HEK293 (cell line): ENCODE measurements around the gene C2orf42.

Source experiments
- CTCF ChIA-PET: fragments of 350-600 bp; formaldehyde crosslinking; extraction: SDS; loops from one replicate; lab custom pipeline; 2021; ENCODE audit warnings: antibody characterized with exemption; lab: Yijun Ruan, JAX
- POLR2A ChIA-PET: fragments of 300-600 bp; formaldehyde crosslinking; extraction: SDS; loops from one replicate; lab custom pipeline; 2020; ENCODE audit warnings: antibody characterized with exemption, inconsistent platforms; lab: Yijun Ruan, JAX
- H3K27ac ChIP-seq: fragments of 200-500 bp; sonication (Bioruptor generic); 2 replicates; pipeline ENCODE4 v1.5.1; 2014; ENCODE audit warnings: low read depth, low read length, control low read depth, inconsistent platforms; ENCODE audit errors: extremely low read depth
- H3K36me3 ChIP-seq, 2 experiments: fragments of 200-500 bp in 1 of 2; sonication (Bioruptor generic) in 1 of 2; 1 replicate in 1 of 2; 2 replicates in 1 of 2; pipeline ENCODE4 v1.5.1; 2014 to 2017; ENCODE audit warnings: inconsistent platforms in 2 of 2, low read length in 2 of 2; ENCODE audit not compliant: control insufficient read depth in 2 of 2, insufficient read depth in 1 of 2
- H3K4me1 ChIP-seq: fragments of 200-500 bp; sonication (Bioruptor generic); 2 replicates; pipeline ENCODE4 v1.5.1; 2014; ENCODE audit warnings: mild to moderate bottlenecking, low read length, inconsistent platforms; ENCODE audit not compliant: control insufficient read depth, insufficient read depth
- H3K4me3 ChIP-seq: 2 replicates; pipeline ENCODE4 v1.5.1; 2011; ENCODE audit warnings: low read depth, mild to moderate bottlenecking, control low read depth, low read length, moderate library complexity
- H3K9me3 ChIP-seq: fragments of 200-500 bp; sonication (Bioruptor generic); 2 replicates; pipeline ENCODE4 v1.5.1; 2014; ENCODE audit warnings: low read depth, low read length, inconsistent platforms; ENCODE audit not compliant: control insufficient read depth, insufficient read depth
- BCL6B ChIP-seq: fragments of 450-650 bp; formaldehyde crosslinking; IDR thresholded peaks from 2 replicates; pipeline ENCODE4 v1.5.1; 2017; ENCODE audit warnings: missing biosample characterization, missing genetic modification characterization
- HIC1 ChIP-seq: fragments of 450-650 bp; formaldehyde crosslinking; IDR thresholded peaks from 2 replicates; pipeline ENCODE4 v1.5.1; 2016; ENCODE audit warnings: missing biosample characterization, missing genetic modification characterization
- INSM2 ChIP-seq: fragments of 450-650 bp; formaldehyde crosslinking; IDR thresholded peaks from 2 replicates; pipeline ENCODE4 v1.5.1; 2016; ENCODE audit warnings: missing biosample characterization, missing genetic modification characterization
- MEIS1 ChIP-seq: sonication (generic); formaldehyde crosslinking; IDR thresholded peaks from 2 replicates; pipeline ENCODE4 v1.8.1; 2022; ENCODE audit warnings: missing genetic modification reagents, mild to moderate bottlenecking, borderline replicate concordance
- RBAK ChIP-seq: fragments of 450-650 bp; formaldehyde crosslinking; IDR thresholded peaks from 2 replicates; pipeline ENCODE4 v1.5.1; 2016; ENCODE audit warnings: missing biosample characterization, missing genetic modification characterization
- SCRT2 ChIP-seq: fragments of 450-650 bp; formaldehyde crosslinking; IDR thresholded peaks from 2 replicates; pipeline ENCODE4 v1.5.1; 2016; ENCODE audit warnings: missing biosample characterization, missing genetic modification characterization
- WT1 ChIP-seq: fragments of 450-650 bp; formaldehyde crosslinking; IDR thresholded peaks from 2 replicates; pipeline ENCODE4 v1.5.1; 2016; ENCODE audit warnings: missing biosample characterization, missing genetic modification characterization
- YY2 ChIP-seq: fragments of 450-650 bp; formaldehyde crosslinking; IDR thresholded peaks from 2 replicates; pipeline ENCODE4 v1.5.1; 2016; ENCODE audit warnings: missing biosample characterization, missing genetic modification characterization
- ZBTB17 ChIP-seq: fragments of 450-650 bp; formaldehyde crosslinking; IDR thresholded peaks from 2 replicates; pipeline ENCODE4 v1.5.1; 2016; ENCODE audit warnings: missing biosample characterization, missing genetic modification characterization
- ZEB2 ChIP-seq: fragments of 450-650 bp; formaldehyde crosslinking; IDR thresholded peaks from 2 replicates; pipeline ENCODE4 v1.5.1; 2016; ENCODE audit warnings: missing biosample characterization, missing genetic modification characterization
- ZNF155 ChIP-seq: fragments of 450-650 bp; formaldehyde crosslinking; IDR thresholded peaks from 2 replicates; pipeline ENCODE4 v1.5.1; 2016; ENCODE audit warnings: missing biosample characterization, missing genetic modification characterization
- ZNF157 ChIP-seq: fragments of 450-650 bp; formaldehyde crosslinking; IDR thresholded peaks from 2 replicates; pipeline ENCODE4 v1.5.1; 2016; ENCODE audit warnings: missing biosample characterization, missing genetic modification characterization
- ZNF24 ChIP-seq: fragments of 450-650 bp; formaldehyde crosslinking; IDR thresholded peaks from 2 replicates; pipeline ENCODE4 v1.5.1; 2016; ENCODE audit warnings: missing biosample characterization, missing genetic modification characterization
- ZNF292 ChIP-seq: fragments of 450-650 bp; formaldehyde crosslinking; IDR thresholded peaks from 2 replicates; pipeline ENCODE4 v1.5.1; 2016; ENCODE audit warnings: low read depth, missing biosample characterization, missing genetic modification characterization, borderline replicate concordance
- ZNF341 ChIP-seq: fragments of 450-650 bp; formaldehyde crosslinking; IDR thresholded peaks from 2 replicates; pipeline ENCODE4; 2016; ENCODE audit warnings: low read depth, missing biosample characterization, missing genetic modification characterization
- ZNF544 ChIP-seq: fragments of 450-650 bp; formaldehyde crosslinking; IDR thresholded peaks from 2 replicates; pipeline ENCODE4 v1.5.0; 2017; ENCODE audit warnings: missing biosample characterization, missing genetic modification characterization
- ZNF548 ChIP-seq: fragments of 450-650 bp; formaldehyde crosslinking; IDR thresholded peaks from 2 replicates; pipeline ENCODE4 v1.5.1; 2016; ENCODE audit warnings: missing biosample characterization, missing genetic modification characterization
- ZNF558 ChIP-seq: fragments of 450-650 bp; formaldehyde crosslinking; IDR thresholded peaks from 2 replicates; pipeline ENCODE4 v1.5.1; 2016; ENCODE audit warnings: missing biosample characterization, missing genetic modification characterization
- ZNF561 ChIP-seq: fragments of 450-650 bp; IDR thresholded peaks from 2 replicates; pipeline ENCODE4 v1.5.1; 2018; ENCODE audit warnings: missing biosample characterization, missing genetic modification characterization, borderline replicate concordance
- ZNF791 ChIP-seq: fragments of 450-650 bp; formaldehyde crosslinking; IDR thresholded peaks from 2 replicates; pipeline ENCODE4 v1.5.1; 2016; ENCODE audit warnings: missing biosample characterization, missing genetic modification characterization
- ZNF792 ChIP-seq: fragments of 450-650 bp; formaldehyde crosslinking; IDR thresholded peaks from 2 replicates; pipeline ENCODE4 v1.5.1; 2016; ENCODE audit warnings: missing biosample characterization, missing genetic modification characterization
- TF ChIP-seq, protein P1 (sequence below): fragments of 450-650 bp; formaldehyde crosslinking; IDR thresholded peaks from 2 replicates; pipeline ENCODE4 v1.5.1; 2016; ENCODE audit warnings: missing biosample characterization, missing genetic modification characterization, borderline replicate concordance
- TF ChIP-seq, protein P2 (sequence below): fragments of 450-650 bp; formaldehyde crosslinking; optimal IDR thresholded peaks from 2 replicates; pipeline ENCODE3; 2016; ENCODE audit warnings: missing biosample characterization, mild to moderate bottlenecking, missing genetic modification characterization

Gene C2orf42

DNA sequence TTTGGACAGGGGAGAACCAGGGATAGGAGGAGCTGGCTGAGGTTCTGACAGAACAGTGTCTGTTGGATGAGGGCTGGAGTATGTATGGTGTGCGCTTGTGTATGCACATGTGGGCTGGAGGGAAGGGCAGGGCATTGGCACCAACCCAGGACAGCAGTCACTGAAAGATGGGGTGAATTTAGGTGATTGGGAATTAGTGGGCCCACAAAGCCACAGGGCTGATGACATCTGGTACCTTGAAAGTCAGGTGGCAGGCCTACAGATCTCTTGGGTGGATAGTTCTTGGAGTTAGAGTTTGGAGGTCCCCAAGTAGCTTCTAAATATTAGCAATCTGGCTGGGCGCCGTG lies 45.7 kb downstream of the C2orf42 start:
- H3K4me1 ChIP-seq: peaks cover 6% of the 10 kb centered on the region; the same call in 1 of the 2 replicates
- no peaks in the 10 kb centered on the region for H3K9me3 ChIP-seq
- ChIA-PET CTCF (interaction anchor here (0.6 to 3.5 kb wide), 5 partner anchors 74 to 232 kb away, joined by 3 to 20 read pairs (median 4); no protein-coding TSS in a partner anchor), POLR2A (interaction anchor here (0.7 to 4.6 kb wide), 2 partner anchors 47 to 231 kb away, joined by 4 to 30 read pairs; partner anchors contain the start of gene MXD1)
- H3K4me3 ChIP-seq: no peak overlapping the region
- peaks cover 0 to 7% of the 10 kb centered on the region in 2 experiments; a peak in 1 of 3 replicates for H3K36me3 ChIP-seq
- TF ChIP-seq ZNF292 (tag by site-specific recombination) (no peak), SCRT2 (tag by site-specific recombination) (no peak), ZBTB17 (no peak), ZNF558 (tag by site-specific recombination) (no peak), YY2 (tag by site-specific recombination) (no peak), ZNF561 (tag by site-specific recombination) (no peak), ZNF157 (tag by site-specific recombination) (no peak), ZNF548 (tag by site-specific recombination) (no peak), MEIS1 (CRISPR knock-in tag) (no peak), ZNF341 (tag by site-specific recombination) (no peak), HIC1 (tag by site-specific recombination) (no peak), ZEB2 (no peak), ZNF792 (tag by site-specific recombination) (no peak), ZNF544 (no peak), ZNF791 (no peak), ZNF24 (tag by site-specific recombination) (no peak), RBAK (tag by site-specific recombination) (no peak), INSM2 (tag by site-specific recombination) (no peak), WT1 (tag by site-specific recombination) (no peak)
- no peak overlapping the region for H3K27ac ChIP-seq

DNA sequence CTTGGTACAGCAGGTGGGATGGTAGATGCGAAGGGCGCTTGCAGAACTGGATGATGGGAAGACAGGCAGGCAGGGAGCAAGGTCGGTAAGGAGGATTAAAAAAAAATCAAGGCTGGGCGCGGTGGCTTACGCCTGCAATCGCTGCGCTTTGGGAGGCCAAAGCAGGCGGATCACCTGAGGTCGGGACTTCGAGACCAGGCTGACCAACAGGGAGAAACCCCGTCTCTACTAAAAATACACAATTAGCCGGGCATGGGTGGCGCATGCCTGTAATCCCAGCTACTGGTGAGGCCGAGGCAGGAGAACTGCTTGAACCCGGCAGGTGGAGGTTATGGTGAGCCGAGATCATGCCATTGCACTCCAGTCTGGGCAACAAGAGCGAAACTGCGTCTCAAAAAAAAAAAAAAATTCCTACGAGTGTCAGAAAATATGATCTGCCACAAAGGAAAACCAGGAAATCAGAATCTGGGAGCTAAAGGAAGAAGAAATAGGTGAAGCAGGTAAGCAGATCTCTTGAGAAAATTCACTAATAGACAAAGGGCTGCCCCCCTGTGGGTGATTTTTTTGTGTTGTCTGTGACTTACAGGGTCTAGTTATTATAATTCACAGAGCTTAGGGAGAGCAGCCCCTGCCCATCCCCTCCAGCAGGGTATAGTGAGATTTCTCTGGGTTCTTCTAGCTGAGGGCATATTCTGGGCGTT lies 46.2 kb downstream of the C2orf42 start:
- Histone ChIP-seq H3K36me3 (peaks cover 0 to 2% of the 10 kb centered on the region in 2 experiments; a peak in 1 of 3 replicates), H3K4me1 (peaks cover 6% of the 10 kb centered on the region; the same call in 1 of the 2 replicates), H3K27ac (no peak overlapping the region), H3K9me3 (no peaks in the 10 kb centered on the region), H3K4me3 (no peak overlapping the region)
- ChIA-PET CTCF (interaction anchor here (0.6 to 3.5 kb wide), 5 partner anchors 66 to 860 kb away, joined by 3 to 20 read pairs (median 3); no protein-coding TSS in a partner anchor), POLR2A (interaction anchor here (0.7 to 4.6 kb wide), 2 partner anchors 47 to 230 kb away, joined by 4 to 30 read pairs; partner anchors contain the start of gene MXD1)
- TF ChIP-seq, protein P1, sequence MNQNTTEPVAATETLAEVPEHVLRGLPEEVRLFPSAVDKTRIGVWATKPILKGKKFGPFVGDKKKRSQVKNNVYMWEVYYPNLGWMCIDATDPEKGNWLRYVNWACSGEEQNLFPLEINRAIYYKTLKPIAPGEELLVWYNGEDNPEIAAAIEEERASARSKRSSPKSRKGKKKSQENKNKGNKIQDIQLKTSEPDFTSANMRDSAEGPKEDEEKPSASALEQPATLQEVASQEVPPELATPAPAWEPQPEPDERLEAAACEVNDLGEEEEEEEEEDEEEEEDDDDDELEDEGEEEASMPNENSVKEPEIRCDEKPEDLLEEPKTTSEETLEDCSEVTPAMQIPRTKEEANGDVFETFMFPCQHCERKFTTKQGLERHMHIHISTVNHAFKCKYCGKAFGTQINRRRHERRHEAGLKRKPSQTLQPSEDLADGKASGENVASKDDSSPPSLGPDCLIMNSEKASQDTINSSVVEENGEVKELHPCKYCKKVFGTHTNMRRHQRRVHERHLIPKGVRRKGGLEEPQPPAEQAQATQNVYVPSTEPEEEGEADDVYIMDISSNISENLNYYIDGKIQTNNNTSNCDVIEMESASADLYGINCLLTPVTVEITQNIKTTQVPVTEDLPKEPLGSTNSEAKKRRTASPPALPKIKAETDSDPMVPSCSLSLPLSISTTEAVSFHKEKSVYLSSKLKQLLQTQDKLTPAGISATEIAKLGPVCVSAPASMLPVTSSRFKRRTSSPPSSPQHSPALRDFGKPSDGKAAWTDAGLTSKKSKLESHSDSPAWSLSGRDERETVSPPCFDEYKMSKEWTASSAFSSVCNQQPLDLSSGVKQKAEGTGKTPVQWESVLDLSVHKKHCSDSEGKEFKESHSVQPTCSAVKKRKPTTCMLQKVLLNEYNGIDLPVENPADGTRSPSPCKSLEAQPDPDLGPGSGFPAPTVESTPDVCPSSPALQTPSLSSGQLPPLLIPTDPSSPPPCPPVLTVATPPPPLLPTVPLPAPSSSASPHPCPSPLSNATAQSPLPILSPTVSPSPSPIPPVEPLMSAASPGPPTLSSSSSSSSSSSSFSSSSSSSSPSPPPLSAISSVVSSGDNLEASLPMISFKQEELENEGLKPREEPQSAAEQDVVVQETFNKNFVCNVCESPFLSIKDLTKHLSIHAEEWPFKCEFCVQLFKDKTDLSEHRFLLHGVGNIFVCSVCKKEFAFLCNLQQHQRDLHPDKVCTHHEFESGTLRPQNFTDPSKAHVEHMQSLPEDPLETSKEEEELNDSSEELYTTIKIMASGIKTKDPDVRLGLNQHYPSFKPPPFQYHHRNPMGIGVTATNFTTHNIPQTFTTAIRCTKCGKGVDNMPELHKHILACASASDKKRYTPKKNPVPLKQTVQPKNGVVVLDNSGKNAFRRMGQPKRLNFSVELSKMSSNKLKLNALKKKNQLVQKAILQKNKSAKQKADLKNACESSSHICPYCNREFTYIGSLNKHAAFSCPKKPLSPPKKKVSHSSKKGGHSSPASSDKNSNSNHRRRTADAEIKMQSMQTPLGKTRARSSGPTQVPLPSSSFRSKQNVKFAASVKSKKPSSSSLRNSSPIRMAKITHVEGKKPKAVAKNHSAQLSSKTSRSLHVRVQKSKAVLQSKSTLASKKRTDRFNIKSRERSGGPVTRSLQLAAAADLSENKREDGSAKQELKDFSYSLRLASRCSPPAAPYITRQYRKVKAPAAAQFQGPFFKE (tag by site-specific recombination): no peak
- TF ChIP-seq ZNF155 (tag by site-specific recombination): no peak
- TF ChIP-seq, protein P2, sequence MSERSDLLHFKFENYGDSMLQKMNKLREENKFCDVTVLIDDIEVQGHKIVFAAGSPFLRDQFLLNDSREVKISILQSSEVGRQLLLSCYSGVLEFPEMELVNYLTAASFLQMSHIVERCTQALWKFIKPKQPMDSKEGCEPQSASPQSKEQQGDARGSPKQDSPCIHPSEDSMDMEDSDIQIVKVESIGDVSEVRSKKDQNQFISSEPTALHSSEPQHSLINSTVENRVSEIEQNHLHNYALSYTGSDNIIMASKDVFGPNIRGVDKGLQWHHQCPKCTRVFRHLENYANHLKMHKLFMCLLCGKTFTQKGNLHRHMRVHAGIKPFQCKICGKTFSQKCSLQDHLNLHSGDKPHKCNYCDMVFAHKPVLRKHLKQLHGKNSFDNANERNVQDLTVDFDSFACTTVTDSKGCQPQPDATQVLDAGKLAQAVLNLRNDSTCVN (tag by site-specific recombination): no peak
- TF ChIP-seq BCL6B: no peak
- TF ChIP-seq WT1 (tag by site-specific recombination): no peak
